GM12865 (cell line): Measurements from ENCODE around the gene MED27.

Experiments
- DNase-seq: peaks from one replicate; pipeline ENCODE4 v3.0.0; 2010; ENCODE audit warnings: low read depth
- H3K4me3 ChIP-seq: 2 replicates; pipeline ENCODE4 v1.5.1; 2011; ENCODE audit warnings: mild to moderate bottlenecking, low read depth, low read length, control low read depth
- CTCF ChIP-seq: IDR thresholded peaks from 2 replicates; pipeline ENCODE4 v1.5.1; 2011; ENCODE audit warnings: low read length, control low read depth, low read depth, inconsistent platforms; ENCODE audit not compliant: insufficient read depth; ENCODE audit errors: missing control alignments

The MED27 gene

GRCh38 chr9:131834721-131835120 lies 244.9 kb downstream of the MED27 start:
- DNase-seq = no peak
- TF ChIP-seq CTCF = no peak
- H3K4me3 ChIP-seq = no peak overlapping the region

- no peak for TF ChIP-seq CTCF
- H3K4me3 ChIP-seq = no peak overlapping the region
These were observed 245.8 kb downstream of the MED27 start for GRCh38 chr9:131833906-131834305.

GRCh38 chr9:131833083-131833482 lies 246.6 kb downstream of the MED27 start:
- no peak for TF ChIP-seq CTCF
- no peak for DNase-seq
- H3K4me3 ChIP-seq = no peak overlapping the region

More at GRCh38 chr9:131833906-131834305, 245.8 kb downstream of the MED27 start:
- DNase-seq = no peak

- DNase-seq = no peak
- H3K4me3 ChIP-seq = no peak overlapping the region
- no peak for TF ChIP-seq CTCF
These were observed 248.1 kb downstream of the MED27 start for GRCh38 chr9:131831380-131832165.

GRCh38 chr9:131827821-131828369 lies 251.8 kb downstream of the MED27 start:
- no peak overlapping the region for H3K4me3 ChIP-seq
- no peak for DNase-seq
- TF ChIP-seq CTCF = no peak

GRCh38 chr9:131826966-131827525 lies 252.6 kb downstream of the MED27 start:
- DNase-seq = no peak
- TF ChIP-seq CTCF = no peak

GRCh38 chr9:131826053-131826452 lies 253.6 kb downstream of the MED27 start:
- TF ChIP-seq CTCF = no peak
- DNase-seq = no peak
- no peak overlapping the region for H3K4me3 ChIP-seq

More at GRCh38 chr9:131826966-131827525, 252.6 kb downstream of the MED27 start:
- no peak overlapping the region for H3K4me3 ChIP-seq
